Suppressor macrophage (primary cell): ENCODE results near the gene JAG2.

Experiments
- DNase-seq, 4 experiments: peaks; one replicate each; pipeline ENCODE4 v3.0.0-alpha.2; 2020 to 2022

The JAG2 gene

DNA sequence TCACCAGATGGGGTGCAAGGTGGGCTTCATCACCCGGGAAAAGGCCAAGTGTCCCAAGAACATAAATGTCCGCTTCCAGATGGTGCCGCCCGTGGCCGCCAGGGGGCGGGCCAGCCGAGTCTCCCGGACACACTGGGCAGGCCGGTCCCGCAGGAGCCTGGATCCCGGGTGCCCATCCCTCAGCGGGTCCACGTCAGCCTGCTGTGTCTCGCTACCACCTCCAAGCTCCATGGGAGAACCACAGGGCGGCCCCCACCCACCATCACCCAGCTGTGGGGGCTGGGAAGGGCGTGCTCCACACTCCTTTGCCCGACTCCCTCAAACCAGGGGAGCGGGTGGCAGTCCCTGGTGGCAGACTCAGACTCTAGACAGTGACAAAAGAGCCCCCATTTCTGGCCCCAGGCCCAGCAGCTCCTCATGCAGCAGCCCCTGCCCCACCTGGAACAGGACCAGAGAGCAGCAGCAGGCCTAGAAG is 34.5 kb upstream of the JAG2 start:
- DNase-seq, result peak; percentile 69 to 89 (median 82)

DNA sequence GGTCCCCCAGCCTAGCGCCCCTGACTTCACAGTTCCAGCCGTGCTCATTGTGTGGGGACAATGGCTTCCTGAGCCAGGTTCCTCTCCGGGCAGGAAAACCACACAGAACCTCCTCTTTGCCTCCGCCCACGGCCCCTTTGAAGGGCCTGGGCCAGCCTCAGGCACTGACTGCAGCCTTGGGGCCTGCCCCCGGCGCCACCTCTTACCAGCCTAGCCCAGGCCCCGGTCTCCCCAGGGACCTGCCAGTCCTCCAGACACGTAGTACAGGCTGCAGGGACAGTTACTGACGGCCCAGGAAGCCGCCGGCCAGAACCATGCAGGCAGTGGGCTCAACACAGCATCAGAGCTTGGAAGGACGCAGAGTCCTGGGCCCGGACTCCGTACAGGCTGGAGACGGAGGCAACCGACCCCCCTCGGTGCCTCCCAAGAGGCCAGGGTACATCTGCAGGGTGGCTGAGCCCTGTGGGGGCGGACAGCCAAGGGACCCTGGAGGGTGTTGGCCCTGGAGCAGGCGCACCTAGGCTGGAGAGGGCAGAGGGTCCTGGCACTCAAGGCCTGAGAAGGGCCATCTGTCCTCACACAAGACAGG is 33.4 kb upstream of the JAG2 start:
- peak; percentile 86 to 92 (median 90) for DNase-seq

- no peak for DNase-seq
Observed at GRCh38 chr14:105201156-105201924, 32.8 kb upstream of the JAG2 start.

- no peak for DNase-seq
Observed at GRCh38 chr14:105200641-105201040, 32.1 kb upstream of the JAG2 start.

GRCh38 chr14:105200074-105200473 is 31.5 kb upstream of the JAG2 start:
- DNase-seq, result no peak

DNA sequence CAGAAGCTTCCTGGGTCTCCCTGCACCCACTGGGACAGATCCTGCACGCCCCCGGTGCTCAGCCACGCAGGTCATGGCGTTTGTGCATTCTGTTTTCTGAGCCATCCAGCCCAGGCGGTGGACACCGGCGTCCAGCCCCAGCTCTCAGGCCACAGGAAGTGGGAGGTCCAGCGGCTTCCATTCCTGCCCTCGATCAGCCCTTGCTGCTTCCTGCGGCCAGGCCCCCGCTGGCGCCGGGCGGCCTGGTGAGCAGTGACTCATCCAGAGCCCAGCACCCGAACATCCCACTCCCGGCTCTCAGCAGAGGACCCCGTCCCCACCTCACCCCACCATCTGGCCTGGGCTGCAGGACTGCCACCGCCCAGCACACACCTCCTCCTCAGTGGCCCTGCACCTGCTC is 30.5 kb upstream of the JAG2 start:
- DNase-seq, result peak in 2 of 4 experiments; percentile 30 to 50

- no peak for DNase-seq
Observed at GRCh38 chr14:105198588-105198987, 30.0 kb upstream of the JAG2 start.

DNA sequence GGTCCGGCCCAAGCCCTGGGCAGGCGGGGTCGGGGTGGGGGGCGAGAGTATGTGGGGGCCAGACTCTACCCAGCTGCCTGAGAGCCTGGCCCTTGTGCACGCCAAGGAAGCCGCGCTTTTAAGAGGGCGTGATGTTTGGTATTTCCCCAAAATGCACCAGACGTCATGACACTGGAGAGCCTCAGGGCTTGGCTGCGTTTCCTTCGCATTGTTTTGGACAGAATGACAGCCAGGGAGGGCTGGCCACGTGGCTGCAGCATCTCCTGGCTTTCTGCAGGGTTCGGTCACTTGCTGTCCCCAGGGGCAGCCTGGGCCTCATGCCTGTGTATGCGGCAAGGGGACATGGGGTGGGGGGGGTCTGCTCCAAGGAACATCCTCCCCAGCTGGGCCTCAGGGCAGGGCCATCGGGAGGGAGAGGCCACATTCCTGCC is 28.6 kb upstream of the JAG2 start:
- peak; percentile 70 to 81 (median 76) for DNase-seq

DNA sequence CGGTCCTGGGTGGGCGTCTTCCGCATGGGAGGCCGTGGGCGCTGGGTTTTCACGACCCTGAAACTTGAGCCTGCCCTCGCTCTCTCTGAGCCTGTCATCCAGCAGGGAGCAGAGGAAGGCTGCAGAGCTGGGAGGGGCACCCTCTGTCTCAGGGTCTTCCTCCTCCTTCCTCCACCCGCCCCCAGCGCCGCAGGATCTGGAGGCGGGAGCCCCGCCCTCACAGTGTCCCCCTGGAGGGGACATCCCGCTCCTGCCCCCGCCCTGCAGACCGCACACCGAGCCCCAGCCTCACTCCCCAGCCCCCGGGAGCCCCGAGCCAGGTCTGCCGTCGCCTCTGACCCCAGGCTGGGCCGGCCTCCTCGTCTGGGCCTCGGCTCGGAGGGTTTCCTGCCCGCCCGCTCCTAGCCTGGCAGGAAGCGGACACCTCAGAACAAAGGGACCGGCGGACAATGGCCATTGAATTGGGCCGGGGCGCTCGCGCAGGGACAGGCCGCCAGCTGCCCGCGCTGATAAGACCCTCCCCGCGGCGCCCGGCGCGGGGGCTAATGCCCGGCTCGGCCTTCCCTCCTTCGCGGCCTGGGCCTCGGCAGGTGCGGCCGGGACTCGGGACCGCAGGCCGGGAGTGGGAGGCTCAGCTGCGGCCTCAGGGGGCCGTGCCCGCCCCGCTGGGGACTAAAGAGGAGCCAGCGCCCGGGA is 27.8 kb upstream of the JAG2 start:
- DNase-seq, result no peak

- peak in 1 of 4 experiments; percentile 28 for DNase-seq
Observed at GRCh38 chr14:105195522-105196264, 27.1 kb upstream of the JAG2 start.

DNA sequence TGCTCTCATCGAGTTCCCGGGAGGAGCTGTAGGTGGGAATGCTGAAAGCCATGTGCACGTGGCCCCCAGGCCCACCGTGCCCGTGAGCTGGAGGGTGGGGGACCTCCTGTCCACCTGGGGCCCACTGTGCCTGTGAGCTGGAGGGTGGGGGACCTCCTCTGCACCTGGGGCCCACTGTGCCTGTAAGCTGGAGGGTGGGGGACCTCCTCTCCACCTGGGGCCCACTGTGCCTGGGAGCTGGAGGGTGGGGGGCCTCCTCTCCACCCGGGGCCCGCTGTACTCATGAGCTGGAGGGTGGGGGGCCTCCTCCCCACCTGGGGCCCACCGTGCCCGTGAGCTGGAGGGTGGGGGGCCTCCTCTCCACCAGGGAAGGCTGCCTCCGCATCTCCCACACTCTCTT is 26.5 kb upstream of the JAG2 start:
- DNase-seq, result no peak

DNA sequence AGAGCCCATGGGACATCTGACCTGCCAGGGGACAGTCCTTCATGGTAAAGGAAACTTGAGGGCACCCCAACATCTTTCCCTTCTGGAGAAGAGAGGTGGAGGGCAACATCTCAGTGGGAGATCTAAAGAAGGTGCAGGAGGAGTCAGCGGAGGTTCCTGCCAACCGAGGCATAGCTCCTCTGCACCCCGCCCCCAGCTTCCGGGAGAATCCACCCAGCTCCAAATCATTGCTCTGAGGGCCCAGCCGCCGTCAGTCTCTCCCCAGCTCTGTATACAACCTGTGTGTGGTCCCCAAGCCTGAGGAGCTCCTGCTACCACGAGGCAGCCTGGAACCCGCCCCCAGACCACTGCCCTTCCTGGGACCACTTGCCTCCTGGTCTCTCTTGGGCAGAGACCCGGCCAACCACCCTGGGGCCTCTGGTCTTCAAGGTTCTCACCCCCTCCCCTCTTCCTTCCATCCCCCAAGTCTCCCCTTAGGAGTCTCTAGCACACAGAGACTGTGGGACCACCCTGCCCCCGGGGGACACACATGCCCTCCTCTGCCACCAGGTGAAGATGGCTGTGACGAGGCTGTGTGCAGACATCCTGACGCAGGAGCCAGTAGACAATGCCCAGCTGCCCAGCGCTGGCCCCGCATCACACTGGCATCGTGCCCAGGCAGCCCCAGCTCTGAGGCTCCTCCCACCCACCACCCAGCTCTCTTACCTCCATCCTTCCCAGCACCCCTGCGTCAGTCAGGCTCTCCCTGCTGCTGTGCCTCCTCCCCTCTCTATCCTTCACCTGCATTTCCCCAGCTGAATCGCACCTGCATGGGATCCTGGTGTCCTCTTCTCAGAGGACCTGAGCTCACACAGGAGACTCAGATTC is 25.6 kb upstream of the JAG2 start:
- peak in 1 of 4 experiments; percentile 31 for DNase-seq

GRCh38 chr14:105192866-105193731 is 24.5 kb upstream of the JAG2 start:
- DNase-seq, result peak; percentile 31 to 60 (median 59)

DNA sequence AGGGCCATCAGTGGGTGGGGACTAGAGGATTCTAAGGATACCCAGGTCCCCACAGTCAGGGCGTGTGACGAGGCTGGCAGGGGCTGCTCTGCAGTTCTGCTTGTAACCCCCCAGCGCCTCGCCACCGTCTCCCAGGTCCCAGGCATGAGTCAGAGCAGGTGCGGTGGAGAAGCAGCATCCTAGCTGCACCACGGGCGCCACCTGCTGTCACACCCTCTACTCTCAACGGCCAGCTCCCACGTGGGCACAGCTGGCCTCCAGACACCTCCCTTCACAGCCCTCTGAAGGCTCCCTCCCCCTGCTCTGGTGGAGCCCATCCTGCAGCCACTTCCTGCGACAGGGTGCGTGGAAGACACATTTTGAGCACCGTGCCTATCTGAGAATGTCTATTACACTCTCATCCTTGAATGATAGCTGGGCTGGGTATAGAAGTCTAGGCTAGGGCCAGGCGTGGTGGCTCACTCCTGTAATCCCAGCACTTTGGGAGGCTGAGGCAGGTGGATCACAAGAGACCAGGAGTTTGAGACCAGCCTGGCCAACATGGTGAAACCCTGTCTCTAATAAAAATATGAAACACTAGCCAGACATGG is 19.5 kb upstream of the JAG2 start:
- DNase-seq, result no peak

DNA sequence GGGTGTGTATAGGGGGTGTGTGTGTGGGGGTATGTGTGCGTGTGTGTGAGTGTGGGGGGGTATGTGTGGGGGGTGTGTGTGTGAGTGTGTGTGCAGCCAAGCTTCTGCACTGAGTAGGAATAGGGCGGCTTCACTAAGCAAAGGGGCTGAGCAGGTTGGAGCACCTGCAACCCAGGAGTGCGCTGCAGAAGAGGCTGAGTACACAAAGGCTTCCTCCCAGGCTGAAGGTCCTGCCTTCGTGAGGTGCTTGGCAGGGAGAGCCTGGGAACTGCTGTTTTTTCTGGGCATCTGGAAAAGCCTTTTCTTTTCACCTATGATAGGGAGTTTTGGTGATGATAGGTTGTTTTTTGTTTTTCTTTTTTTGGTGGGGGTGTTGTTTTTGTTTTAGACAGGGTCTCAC is 18.5 kb upstream of the JAG2 start:
- no peak for DNase-seq

DNA sequence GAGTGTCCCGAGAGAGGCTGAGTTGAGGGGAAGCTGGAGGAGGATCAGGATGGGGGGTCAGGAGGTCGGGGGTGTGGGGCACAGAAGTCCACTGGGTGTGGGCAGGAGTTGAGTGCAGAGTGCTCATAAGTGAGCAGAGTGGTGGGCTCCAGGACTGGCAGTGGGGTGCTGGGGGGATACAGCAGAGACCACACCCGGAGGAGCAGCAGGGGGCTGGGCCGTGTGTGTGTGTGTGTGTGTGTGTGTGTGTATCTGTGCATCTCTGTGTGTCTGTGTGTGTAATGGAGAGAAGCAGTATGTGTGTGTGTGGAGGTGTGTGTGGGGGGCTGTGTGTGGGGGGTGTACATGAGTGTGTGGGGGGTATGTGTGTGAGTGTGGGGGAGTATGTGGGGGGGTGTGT is 17.4 kb upstream of the JAG2 start:
- no peak for DNase-seq

DNA sequence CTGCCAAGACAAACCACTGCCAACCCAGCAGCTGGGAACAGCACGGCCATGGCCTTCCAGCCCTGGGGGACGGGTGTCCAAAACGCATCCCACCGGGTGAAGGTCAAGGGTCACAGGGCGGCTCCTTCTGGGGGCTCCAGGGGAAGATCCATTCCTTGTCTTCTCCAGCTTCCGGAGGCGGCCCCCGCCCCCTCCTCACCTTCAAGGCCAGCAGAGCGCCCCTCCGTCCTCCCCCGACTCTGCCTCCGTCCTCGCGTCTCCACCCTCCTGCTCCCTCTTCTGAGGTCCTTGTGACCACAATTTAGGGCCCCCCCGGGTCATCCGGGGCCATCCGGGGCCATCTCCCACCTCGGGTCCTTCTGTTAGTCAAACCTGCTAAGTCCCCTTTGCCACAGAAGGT is 16.4 kb upstream of the JAG2 start:
- no peak for DNase-seq

GRCh38 chr14:105184461-105184860 is 15.9 kb upstream of the JAG2 start:
- no peak for DNase-seq

- DNase-seq, result peak in 2 of 4 experiments; percentile 29 to 33
Observed at GRCh38 chr14:105182296-105183020, 13.9 kb upstream of the JAG2 start.
